ENCODE data around the gene CARMIL1. TPM values are rescaled to one million over a fixed set of nuclear protein-coding genes. Genes with fewer than 3 reads are reported as not detected.
A peak's percentile ranks its signal among the peaks of the same experiment; 100 is the strongest.

CARMIL1 gene
- total RNA-seq, 2 experiments from 2014 or later: 5.0 to 5.4 TPM

DNA sequence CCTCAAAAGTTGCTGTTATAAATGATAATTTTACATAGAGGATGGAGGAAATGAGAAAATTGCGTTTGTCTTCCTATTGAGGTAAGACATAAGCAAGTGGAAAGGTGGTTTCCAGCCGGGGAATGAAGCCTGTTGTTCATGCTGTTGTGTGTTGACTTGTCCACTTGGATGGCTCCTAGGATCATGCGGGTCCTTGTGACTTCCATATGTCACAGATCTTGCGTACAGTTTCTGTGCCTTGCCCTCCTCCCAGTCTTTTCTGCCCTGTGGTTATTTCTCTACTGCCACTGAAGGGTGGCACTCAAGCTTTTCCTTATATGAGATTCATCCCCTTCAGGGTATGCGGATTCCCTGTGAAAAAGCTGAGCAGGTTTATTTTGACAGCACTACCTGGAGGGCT lies 116.6 kb downstream of the CARMIL1 start:
- DNase-seq: no peak
- ChIA-PET POLR2A (no interaction called here), CTCF (interaction anchor here (0.6 kb wide), 1 partner anchor 162 kb away, joined by 3 read pairs; no protein-coding TSS in a partner anchor)
- Mint-ChIP-seq H3K27me3 (no peaks in the 10 kb centered on the region), H3K9me3 (no peaks in the 10 kb centered on the region), H3K36me3 (ENCODE audit: low read depth) (no peaks in the 10 kb centered on the region), H3K4me1 (no peaks in the 10 kb centered on the region), H3K27ac (no peak overlapping the region), H3K4me3 (no peak overlapping the region)

DNA sequence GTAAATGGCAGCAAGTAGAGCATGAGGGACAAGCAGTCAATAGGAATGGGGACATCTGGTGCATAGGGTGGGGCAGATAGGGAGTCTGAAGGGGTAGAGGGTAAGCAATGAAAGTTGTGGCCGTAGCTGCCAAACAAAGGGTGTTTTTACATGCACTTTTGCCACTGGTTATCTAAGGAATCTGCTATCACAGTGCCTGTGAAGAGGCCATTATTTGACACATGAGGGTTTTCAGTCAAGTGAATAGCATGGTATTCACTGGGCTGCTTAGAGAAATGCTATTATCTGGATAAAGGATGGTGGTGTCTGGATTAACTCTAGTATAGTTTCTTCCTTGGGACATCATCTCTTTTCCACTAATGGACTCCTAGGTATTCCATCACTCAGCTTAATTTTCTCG lies 118.2 kb downstream of the CARMIL1 start:
- H3K9me3 Mint-ChIP-seq: no peaks in the 10 kb centered on the region
- ChIA-PET CTCF (interaction anchor here (1.5 kb wide), 1 partner anchor 12 kb away, joined by 4 read pairs; no protein-coding TSS in a partner anchor), POLR2A (no interaction called here)
- H3K4me3 Mint-ChIP-seq: no peak overlapping the region
- no peak overlapping the region for H3K27ac Mint-ChIP-seq
- H3K27me3 Mint-ChIP-seq: no peaks in the 10 kb centered on the region
- H3K36me3 Mint-ChIP-seq (ENCODE audit: low read depth): no peaks in the 10 kb centered on the region
- DNase-seq: no peak
- no peaks in the 10 kb centered on the region for H3K4me1 Mint-ChIP-seq

DNA sequence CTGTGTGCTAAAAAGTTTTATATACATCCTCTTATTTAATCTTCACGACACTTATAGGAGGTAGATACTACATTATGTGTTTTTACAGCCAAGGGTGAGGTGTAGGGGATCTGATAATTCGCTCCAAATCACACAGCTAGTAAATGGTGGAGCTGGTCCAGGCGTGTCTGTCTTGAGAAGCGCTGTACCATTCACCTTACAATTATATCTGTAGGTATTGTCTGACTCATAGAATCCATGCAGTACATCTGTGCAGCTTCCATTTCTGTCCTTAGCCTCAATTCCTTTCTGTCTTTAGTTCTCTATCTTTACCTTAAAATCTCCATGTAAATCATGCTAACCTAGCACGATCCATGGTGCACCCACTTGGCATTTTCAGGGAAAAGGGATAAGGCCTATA lies 120.7 kb downstream of the CARMIL1 start:
- ChIA-PET POLR2A (no interaction called here), CTCF (interaction anchor here (0.9 to 1.8 kb wide), 4 partner anchors 9 to 42 kb away, joined by 3 to 8 read pairs (median 4); no protein-coding TSS in a partner anchor)
- DNase-seq: no peak
- H3K27me3 Mint-ChIP-seq: no peaks in the 10 kb centered on the region
- H3K27ac Mint-ChIP-seq: no peak overlapping the region
- H3K4me3 Mint-ChIP-seq: no peak overlapping the region
- H3K4me1 Mint-ChIP-seq: peaks cover 14% of the 10 kb centered on the region
- peaks cover 6% of the 10 kb centered on the region for H3K9me3 Mint-ChIP-seq
- peaks cover 10% of the 10 kb centered on the region for H3K36me3 Mint-ChIP-seq (ENCODE audit: low read depth)

DNA sequence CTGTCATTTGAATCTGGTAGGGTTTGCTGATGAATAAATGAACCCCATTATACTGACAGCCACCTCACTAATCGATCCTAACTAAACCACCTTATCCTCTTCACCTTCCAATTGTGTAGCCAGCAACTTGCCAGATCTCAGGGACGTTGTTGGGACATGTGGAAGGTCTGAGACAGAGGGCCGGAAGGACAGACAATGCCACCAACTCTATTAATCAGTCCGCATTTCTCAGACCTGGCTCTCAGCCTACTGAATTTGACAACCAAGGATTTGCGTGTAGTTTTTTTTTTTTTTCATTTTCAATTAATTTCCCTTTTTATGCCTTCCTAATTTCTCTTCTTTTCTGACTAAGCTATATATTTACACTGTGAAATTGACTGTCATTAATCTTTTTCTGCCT lies 122.5 kb downstream of the CARMIL1 start:
- POLR2A ChIA-PET: no interaction called here
- Mint-ChIP-seq H3K9me3 (peaks cover 6% of the 10 kb centered on the region), H3K27me3 (no peaks in the 10 kb centered on the region), H3K4me1 (peaks cover 14% of the 10 kb centered on the region), H3K27ac (no peak overlapping the region), H3K36me3 (ENCODE audit: low read depth) (peaks cover 10% of the 10 kb centered on the region), H3K4me3 (no peak overlapping the region)
- CTCF ChIA-PET: no interaction called here
- DNase-seq: no peak

DNA sequence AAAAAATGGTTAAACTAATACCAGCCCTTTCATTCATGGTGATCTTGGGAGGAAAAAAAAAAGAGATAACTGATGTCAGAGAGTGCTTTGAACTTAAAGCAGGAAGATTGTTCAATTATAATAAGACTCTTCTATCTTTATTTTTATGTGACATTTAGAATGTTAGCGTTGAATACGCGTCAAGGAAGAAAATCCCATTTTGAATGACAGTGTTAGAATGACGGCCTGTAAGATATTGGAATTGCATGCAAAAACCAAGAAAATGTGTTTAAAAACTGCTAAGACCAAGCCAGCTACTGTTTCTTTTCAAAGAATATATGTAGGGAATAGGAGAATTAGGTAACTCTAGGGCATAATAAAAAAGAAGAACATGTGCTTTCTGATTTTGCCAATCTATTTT lies 123.0 kb downstream of the CARMIL1 start:
- Mint-ChIP-seq H3K36me3 (ENCODE audit: low read depth) (peaks cover 10% of the 10 kb centered on the region), H3K27me3 (no peaks in the 10 kb centered on the region), H3K4me3 (no peak overlapping the region), H3K27ac (no peak overlapping the region), H3K4me1 (peaks cover 14% of the 10 kb centered on the region), H3K9me3 (peaks cover 6% of the 10 kb centered on the region)
- ChIA-PET CTCF (interaction anchor here (1.0 kb wide), 1 partner anchor 13 kb away, joined by 3 read pairs; no protein-coding TSS in a partner anchor), POLR2A (no interaction called here)
- DNase-seq: no peak

DNA sequence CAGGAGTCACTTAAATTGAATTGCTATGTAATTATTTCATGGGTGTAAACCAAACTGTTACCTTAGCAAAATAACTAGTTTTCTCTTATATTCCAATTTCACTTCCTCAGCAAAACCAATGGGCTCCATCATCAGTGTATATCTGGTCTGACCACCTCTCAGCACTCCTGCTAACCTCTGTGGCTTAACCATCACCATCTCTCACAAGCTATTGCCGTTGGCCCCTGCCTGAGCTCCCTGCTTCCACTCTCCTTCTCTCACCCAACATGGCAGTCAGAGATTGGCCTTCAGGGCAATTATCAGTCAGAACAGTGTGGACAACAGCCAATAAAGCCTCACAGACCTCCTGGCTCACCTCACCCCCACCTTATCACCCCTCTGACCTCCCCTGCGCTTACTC lies 124.0 kb downstream of the CARMIL1 start:
- DNase-seq: no peak
- CTCF ChIA-PET: interaction anchor here (1.0 to 1.2 kb wide), 3 partner anchors 11 to 51 kb away, joined by 3 to 4 read pairs (median 3); no protein-coding TSS in a partner anchor
- no peak overlapping the region for H3K4me3 Mint-ChIP-seq
- peaks cover 6% of the 10 kb centered on the region for H3K9me3 Mint-ChIP-seq
- POLR2A ChIA-PET: no interaction called here
- H3K27ac Mint-ChIP-seq: no peak overlapping the region
- H3K36me3 Mint-ChIP-seq (ENCODE audit: low read depth): peaks cover 10% of the 10 kb centered on the region
- H3K4me1 Mint-ChIP-seq: peaks cover 14% of the 10 kb centered on the region
- H3K27me3 Mint-ChIP-seq: no peaks in the 10 kb centered on the region

DNA sequence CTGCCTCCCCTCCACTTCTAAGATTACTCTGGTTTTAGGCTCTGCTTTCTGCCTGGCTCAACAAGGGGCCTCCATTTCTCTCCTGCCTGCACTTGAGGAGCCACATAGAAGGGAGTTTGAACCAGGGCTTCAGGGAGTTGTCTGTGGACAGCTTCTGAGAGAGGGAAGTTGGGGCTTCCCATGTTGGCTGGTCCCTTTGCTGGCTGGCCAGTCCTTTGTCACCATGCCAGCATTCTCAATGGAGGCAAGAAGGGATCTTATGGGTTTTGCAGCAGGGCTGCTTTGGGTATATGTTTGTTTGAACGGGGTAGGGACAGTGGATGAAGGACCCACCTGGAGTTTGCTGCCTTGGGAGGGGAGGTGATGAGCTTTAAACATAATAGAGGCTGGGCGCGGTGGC lies 124.9 kb downstream of the CARMIL1 start:
- ChIA-PET POLR2A (no interaction called here), CTCF (interaction anchor here (1.0 to 1.3 kb wide), 3 partner anchors 10 to 36 kb away, joined by 3 to 4 read pairs (median 3); no protein-coding TSS in a partner anchor)
- H3K9me3 Mint-ChIP-seq: peaks cover 6% of the 10 kb centered on the region
- no peak overlapping the region for H3K4me3 Mint-ChIP-seq
- no peaks in the 10 kb centered on the region for H3K27me3 Mint-ChIP-seq
- no peak overlapping the region for H3K27ac Mint-ChIP-seq
- peaks cover 10% of the 10 kb centered on the region for H3K36me3 Mint-ChIP-seq (ENCODE audit: low read depth)
- H3K4me1 Mint-ChIP-seq: peaks cover 14% of the 10 kb centered on the region
- no peak for DNase-seq

DNA sequence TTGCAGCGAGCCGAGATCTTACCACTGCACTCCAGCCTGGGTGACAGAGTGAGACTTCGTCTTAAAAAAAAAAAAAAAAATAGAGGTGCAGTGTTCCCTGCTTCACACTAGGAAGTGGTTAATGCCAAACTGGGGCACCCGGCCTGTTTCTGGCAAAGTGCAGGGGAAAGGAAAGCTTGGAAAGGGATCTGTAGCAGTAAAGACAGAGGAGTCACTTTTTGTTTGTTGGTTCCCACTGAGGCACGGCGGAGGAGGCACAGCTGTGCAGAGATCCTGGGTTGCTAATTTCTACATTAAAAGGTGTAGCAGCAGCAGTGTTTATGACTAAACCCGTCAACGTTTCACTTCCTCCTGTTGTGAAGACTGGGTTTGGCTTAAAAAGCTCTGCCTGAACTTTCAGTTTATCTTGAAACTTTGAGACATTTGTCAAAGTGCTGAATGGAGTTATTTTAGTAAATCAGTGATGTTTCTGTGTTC lies 125.6 kb downstream of the CARMIL1 start:
- ChIA-PET POLR2A (interaction anchor here (0.6 kb wide), 2 partner anchors 92 to 723 kb away, joined by 3 read pairs; no protein-coding TSS in a partner anchor), CTCF (interaction anchor here (1.3 kb wide), 1 partner anchor 12 kb away, joined by 3 read pairs; no protein-coding TSS in a partner anchor)
- Mint-ChIP-seq H3K4me1 (peaks cover 19% of the 10 kb centered on the region), H3K9me3 (peaks cover 6% of the 10 kb centered on the region), H3K27me3 (no peaks in the 10 kb centered on the region), H3K27ac (no peak overlapping the region), H3K36me3 (ENCODE audit: low read depth) (peaks cover 10% of the 10 kb centered on the region), H3K4me3 (no peak overlapping the region)
- DNase-seq: peak; percentile 51

DNA sequence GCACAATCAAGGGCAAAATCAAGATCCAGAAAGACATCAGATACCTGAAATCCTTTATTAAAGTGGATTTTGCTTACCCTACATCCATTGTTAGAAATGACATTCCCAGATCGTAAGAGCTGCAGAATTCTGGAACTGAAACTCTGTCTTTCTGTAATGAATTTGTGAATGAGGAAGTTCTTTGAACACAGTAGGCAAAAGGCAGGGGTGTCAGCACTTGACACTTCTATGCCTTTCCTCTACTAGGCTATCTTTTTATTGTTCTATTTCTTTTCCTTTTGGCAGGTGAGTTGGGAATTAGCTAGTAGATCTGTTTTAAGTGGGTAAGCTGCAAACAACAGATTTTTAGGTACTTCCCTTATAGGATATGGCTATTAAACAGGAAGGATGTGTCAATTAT lies 126.3 kb downstream of the CARMIL1 start:
- H3K36me3 Mint-ChIP-seq (ENCODE audit: low read depth): peaks cover 10% of the 10 kb centered on the region
- H3K27ac Mint-ChIP-seq: no peak overlapping the region
- H3K4me1 Mint-ChIP-seq: peaks cover 26% of the 10 kb centered on the region
- H3K9me3 Mint-ChIP-seq: peaks cover 6% of the 10 kb centered on the region
- no peaks in the 10 kb centered on the region for H3K27me3 Mint-ChIP-seq
- DNase-seq: no peak
- ChIA-PET CTCF (interaction anchor here (0.9 to 1.3 kb wide), 3 partner anchors 11 to 41 kb away, joined by 3 read pairs; no protein-coding TSS in a partner anchor), POLR2A (interaction anchor here (0.6 kb wide), 1 partner anchor 723 kb away, joined by 3 read pairs; no protein-coding TSS in a partner anchor)
- H3K4me3 Mint-ChIP-seq: no peak overlapping the region

DNA sequence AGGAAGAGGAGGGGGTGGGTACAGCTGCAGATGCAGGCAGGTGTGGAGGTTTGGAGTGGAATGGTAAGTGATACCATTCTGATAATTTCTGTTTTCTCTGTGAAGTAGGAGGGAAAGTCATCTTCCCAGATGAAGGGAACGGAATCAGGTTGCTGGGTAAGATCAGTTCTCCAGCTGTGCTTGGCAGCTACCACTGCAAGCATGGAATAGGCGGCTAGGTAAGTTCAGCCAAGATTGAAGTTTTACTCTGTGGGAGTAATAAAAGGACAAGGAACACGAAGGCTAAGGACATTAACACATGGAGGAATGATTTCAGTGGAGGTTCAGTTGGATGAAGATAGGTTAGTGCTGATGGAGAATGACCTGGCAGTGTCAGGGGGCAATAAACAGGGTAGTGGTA lies 128.3 kb downstream of the CARMIL1 start:
- H3K27ac Mint-ChIP-seq: no peak overlapping the region
- H3K9me3 Mint-ChIP-seq: peaks cover 6% of the 10 kb centered on the region
- ChIA-PET CTCF (interaction anchor here (0.7 kb wide), 1 partner anchor 68 kb away, joined by 4 read pairs; no protein-coding TSS in a partner anchor), POLR2A (interaction anchor here (0.5 kb wide), 1 partner anchor 673 kb away, joined by 9 read pairs; no protein-coding TSS in a partner anchor)
- H3K4me3 Mint-ChIP-seq: no peak overlapping the region
- peaks cover 35% of the 10 kb centered on the region for H3K4me1 Mint-ChIP-seq
- no peak for DNase-seq
- no peaks in the 10 kb centered on the region for H3K27me3 Mint-ChIP-seq
- peaks cover 16% of the 10 kb centered on the region for H3K36me3 Mint-ChIP-seq (ENCODE audit: low read depth)

DNA sequence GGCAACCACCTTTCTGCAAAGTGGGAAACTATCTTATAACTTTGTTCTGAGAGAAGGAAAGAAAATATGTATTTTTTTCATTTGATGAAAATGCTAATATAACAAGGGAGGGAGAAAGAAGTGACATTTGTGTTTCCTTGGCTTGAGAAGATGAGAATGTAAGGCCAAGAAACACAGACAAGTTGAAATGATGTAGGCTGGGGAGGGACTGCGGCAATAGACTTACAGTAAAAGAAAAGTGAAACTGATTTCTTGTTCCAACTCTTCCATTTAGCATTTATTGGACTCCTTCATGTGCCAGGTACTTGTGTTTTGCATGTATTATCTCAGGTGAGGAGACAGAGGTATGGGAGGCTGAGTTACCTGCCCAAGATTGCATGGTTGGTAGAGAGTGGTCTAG lies 130.9 kb downstream of the CARMIL1 start:
- Mint-ChIP-seq H3K36me3 (ENCODE audit: low read depth) (peaks cover 7% of the 10 kb centered on the region), H3K27me3 (no peaks in the 10 kb centered on the region), H3K9me3 (no peaks in the 10 kb centered on the region), H3K4me3 (peak overlapping the region; percentile 42), H3K27ac (peak overlapping the region; percentile 85), H3K4me1 (peaks cover 39% of the 10 kb centered on the region)
- ChIA-PET POLR2A (no interaction called here), CTCF (no interaction called here)
- peak; percentile 13 for DNase-seq

DNA sequence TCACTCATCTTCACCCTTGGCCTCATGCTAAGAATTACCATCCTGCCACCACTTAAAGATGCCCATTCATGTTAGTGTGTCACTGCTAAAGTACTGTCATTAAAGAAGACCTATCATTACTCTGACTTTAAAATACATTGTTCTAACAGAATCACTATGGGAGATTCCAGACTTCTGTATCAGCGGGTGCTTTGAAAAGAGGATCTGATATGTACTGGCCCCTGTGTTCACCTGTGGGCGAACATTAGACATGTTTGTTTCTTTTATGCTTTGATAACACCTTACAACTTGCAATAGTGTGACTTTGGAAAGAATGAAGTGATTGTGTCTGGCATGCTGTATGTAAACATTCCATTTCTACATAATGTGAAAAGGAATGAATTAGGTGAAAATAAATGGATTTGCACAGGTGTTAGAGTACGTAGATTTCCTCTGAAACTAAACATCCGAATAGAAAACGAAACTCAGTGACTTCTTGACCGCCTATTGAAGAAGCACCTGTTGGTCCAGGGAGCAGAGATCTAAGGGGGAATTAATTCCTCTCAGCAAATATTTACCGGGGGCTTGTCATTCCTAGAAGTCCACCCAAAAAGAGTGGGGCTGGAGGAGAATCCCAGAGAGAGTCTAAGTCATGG lies 132.3 kb downstream of the CARMIL1 start:
- Mint-ChIP-seq H3K9me3 (no peaks in the 10 kb centered on the region), H3K36me3 (ENCODE audit: low read depth) (peaks cover 7% of the 10 kb centered on the region), H3K4me3 (no peak overlapping the region), H3K4me1 (peaks cover 39% of the 10 kb centered on the region), H3K27ac (peak overlapping the region; percentile 27), H3K27me3 (no peaks in the 10 kb centered on the region)
- POLR2A ChIA-PET: no interaction called here
- DNase-seq: no peak
- CTCF ChIA-PET: interaction anchor here (1.5 kb wide), 1 partner anchor 11 kb away, joined by 8 read pairs; no protein-coding TSS in a partner anchor

DNA sequence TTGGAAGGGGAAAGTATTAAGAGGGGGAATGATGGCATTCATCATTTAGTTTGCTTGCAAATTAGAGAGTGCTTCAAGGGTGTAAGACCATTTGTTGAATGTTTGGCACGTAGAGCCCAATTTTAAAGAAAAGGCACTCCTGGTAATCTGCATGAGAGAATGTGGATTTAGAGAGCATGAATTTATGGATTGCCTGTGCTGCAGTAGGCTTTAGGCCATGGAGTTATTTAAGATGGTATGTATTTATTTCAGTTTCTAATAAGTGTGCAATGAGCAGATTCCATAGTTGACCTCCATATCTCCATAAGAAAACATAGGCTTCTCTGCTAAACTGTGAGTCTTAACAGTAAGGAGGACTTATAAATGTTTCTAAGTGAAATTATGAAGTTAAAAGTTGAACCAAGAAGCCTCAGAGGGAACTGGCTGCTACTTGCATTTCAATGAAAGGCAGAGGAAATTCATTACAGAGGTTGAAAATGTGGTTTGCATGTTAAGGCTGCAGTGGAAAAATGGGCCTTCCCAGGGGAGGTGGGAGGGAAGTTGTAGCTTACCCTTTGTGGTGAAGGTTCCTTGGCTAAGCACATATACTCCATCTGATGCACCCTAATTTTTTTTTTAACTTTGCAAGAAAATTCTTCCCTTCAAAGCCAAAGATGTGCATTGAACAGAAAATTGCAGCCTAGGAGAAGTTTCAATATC lies 134.2 kb downstream of the CARMIL1 start:
- Mint-ChIP-seq H3K27ac (peak overlapping the region; percentile 6), H3K36me3 (ENCODE audit: low read depth) (peaks cover 7% of the 10 kb centered on the region), H3K9me3 (no peaks in the 10 kb centered on the region), H3K27me3 (no peaks in the 10 kb centered on the region), H3K4me3 (no peak overlapping the region), H3K4me1 (peaks cover 39% of the 10 kb centered on the region)
- CTCF ChIA-PET: interaction anchor here (0.9 to 1.5 kb wide), 3 partner anchors 10 to 44 kb away, joined by 3 to 8 read pairs (median 4); no protein-coding TSS in a partner anchor
- POLR2A ChIA-PET: no interaction called here
- no peak for DNase-seq

All from activated CD4-positive, alpha-beta T cell treated with anti-CD3 and anti-CD28 coated beads, Interleukin-2, amount 10 ng/mL, durations not matched to agents 7 days and 5 days (primary cell).